Measurements from ENCODE around the gene NFIX. TPM values are rescaled to one million over a fixed set of nuclear protein-coding genes. Genes with fewer than 3 reads are reported as not detected.

The NFIX gene
- total and polyA plus RNA-seq, 9 of the 15 experiments (the other 6 are each of a cell fraction or from before 2014, with no cell fraction given) = 0.28 to 26.8 (median 5.4) TPM

GRCh38 chr19:13116282-13117175 lies 121.3 kb downstream of the NFIX start, which contains the start of gene TRMT1 (continued):
- TF ChIP-seq TBP (optimal IDR thresholded peaks at IDR 0.05; ENCODE audit: low read depth, low read length) = peak; percentile 67
- no peak; the same call in 1 of the 2 replicates for TF ChIP-seq TGIF2 (CRISPR knock-in tag; IDR thresholded peaks at IDR 0.05)
- TF ChIP-seq ETS1 (conservative IDR thresholded peaks at IDR 0.05; ENCODE audit: control insufficient read depth, low read depth, low read length) = peak; percentile 95
- no peak for TF ChIP-seq NFIX (CRISPR knock-in tag; IDR thresholded peaks at IDR 0.05; ENCODE audit: low read depth)
- no peak for TF ChIP-seq NFXL1 (CRISPR knock-in tag; IDR thresholded peaks at IDR 0.05)
- TF ChIP-seq TAF15 (IDR thresholded peaks at IDR 0.05; ENCODE audit: low read depth, low read length) = no peak
- TF ChIP-seq SMAD4 (CRISPR knock-in tag; conservative IDR thresholded peaks at IDR 0.05) = 0 out of 2 replicates have a peak, but pooled peaks have one; percentile 26
- TF ChIP-seq, protein P1, sequence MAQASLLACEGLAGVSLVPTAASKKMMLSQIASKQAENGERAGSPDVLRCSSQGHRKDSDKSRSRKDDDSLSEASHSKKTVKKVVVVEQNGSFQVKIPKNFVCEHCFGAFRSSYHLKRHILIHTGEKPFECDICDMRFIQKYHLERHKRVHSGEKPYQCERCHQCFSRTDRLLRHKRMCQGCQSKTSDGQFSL (CRISPR knock-in tag; IDR thresholded peaks at IDR 0.05) = peak; percentile 75
- TF ChIP-seq, protein P1 (tag; IDR thresholded peaks at IDR 0.05) = no peak; a peak in 1 of 4 replicates
- peak; percentile 93 for TF ChIP-seq RAD51 (IDR thresholded peaks at IDR 0.05; ENCODE audit: borderline replicate concordance, low read depth)
- no peak for TF ChIP-seq NR3C1 (CRISPR knock-in tag; IDR thresholded peaks at IDR 0.05)
- peak; percentile 27; the same call in 1 of the 2 replicates for TF ChIP-seq KAT7 (CRISPR knock-in tag; IDR thresholded peaks at IDR 0.05; ENCODE audit: borderline replicate concordance)
- TF ChIP-seq TOE1 (IDR thresholded peaks at IDR 0.05; ENCODE audit: borderline replicate concordance) = peak; percentile 96
- TF ChIP-seq TOE1 (CRISPR knock-in tag; IDR thresholded peaks at IDR 0.05; ENCODE audit: borderline replicate concordance, low read depth) = no peak
- TF ChIP-seq FOXA1 (IDR thresholded peaks at IDR 0.05; ENCODE audit: borderline replicate concordance) = no peak
- peak; percentile 52 for TF ChIP-seq HDAC3 (IDR thresholded peaks at IDR 0.05; ENCODE audit: borderline replicate concordance, partially characterized antibody)
- TF ChIP-seq CBX2 (IDR thresholded peaks at IDR 0.05; ENCODE audit: insufficient read depth, low read length, poor library complexity, severe bottlenecking) = no peak
- no peak for TF ChIP-seq EHMT2 (IDR thresholded peaks at IDR 0.05)
- no peak for TF ChIP-seq HNRNPK (IDR thresholded peaks at IDR 0.05; ENCODE audit: low read depth, low read length, poor library complexity, severe bottlenecking)
- TF ChIP-seq CBX1 (IDR thresholded peaks at IDR 0.05; ENCODE audit: low read depth) = peak; percentile 63; the same call in 1 of the 2 replicates
- TF ChIP-seq, protein P2, sequence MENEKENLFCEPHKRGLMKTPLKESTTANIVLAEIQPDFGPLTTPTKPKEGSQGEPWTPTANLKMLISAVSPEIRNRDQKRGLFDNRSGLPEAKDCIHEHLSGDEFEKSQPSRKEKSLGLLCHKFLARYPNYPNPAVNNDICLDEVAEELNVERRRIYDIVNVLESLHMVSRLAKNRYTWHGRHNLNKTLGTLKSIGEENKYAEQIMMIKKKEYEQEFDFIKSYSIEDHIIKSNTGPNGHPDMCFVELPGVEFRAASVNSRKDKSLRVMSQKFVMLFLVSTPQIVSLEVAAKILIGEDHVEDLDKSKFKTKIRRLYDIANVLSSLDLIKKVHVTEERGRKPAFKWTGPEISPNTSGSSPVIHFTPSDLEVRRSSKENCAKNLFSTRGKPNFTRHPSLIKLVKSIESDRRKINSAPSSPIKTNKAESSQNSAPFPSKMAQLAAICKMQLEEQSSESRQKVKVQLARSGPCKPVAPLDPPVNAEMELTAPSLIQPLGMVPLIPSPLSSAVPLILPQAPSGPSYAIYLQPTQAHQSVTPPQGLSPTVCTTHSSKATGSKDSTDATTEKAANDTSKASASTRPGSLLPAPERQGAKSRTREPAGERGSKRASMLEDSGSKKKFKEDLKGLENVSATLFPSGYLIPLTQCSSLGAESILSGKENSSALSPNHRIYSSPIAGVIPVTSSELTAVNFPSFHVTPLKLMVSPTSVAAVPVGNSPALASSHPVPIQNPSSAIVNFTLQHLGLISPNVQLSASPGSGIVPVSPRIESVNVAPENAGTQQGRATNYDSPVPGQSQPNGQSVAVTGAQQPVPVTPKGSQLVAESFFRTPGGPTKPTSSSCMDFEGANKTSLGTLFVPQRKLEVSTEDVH (IDR thresholded peaks at IDR 0.05; ENCODE audit: low read depth, partially characterized antibody) = peak; percentile 70
- TF ChIP-seq PTRF (tag; IDR thresholded peaks at IDR 0.05) = no peak
- peak; percentile 99 for TF ChIP-seq MXI1 (IDR thresholded peaks at IDR 0.05; ENCODE audit: low read depth, low read length)
